ENCODE measurements around the gene SYT7.

SYT7 gene

GRCh38 chr11:61514050-61514917 is 66.6 kb downstream of the SYT7 start:
- DNase-seq (ENCODE audit: low read depth), result no peak

- no peak for DNase-seq (ENCODE audit: low read depth)
Measured at GRCh38 chr11:61513143-61513765, 67.6 kb downstream of the SYT7 start.

GRCh38 chr11:61512435-61512834 is 68.4 kb downstream of the SYT7 start:
- DNase-seq (ENCODE audit: low read depth), result no peak

GRCh38 chr11:61511383-61511782 is 69.5 kb downstream of the SYT7 start:
- no peak for DNase-seq (ENCODE audit: low read depth)

GRCh38 chr11:61510974-61511373 is 69.9 kb downstream of the SYT7 start:
- DNase-seq (ENCODE audit: low read depth), result no peak

- DNase-seq (ENCODE audit: low read depth), result no peak
Measured at GRCh38 chr11:61510166-61510919, 70.5 kb downstream of the SYT7 start.

- no peak for DNase-seq (ENCODE audit: low read depth)
Measured at GRCh38 chr11:61509043-61510029, 71.5 kb downstream of the SYT7 start.

GRCh38 chr11:61507962-61508861 is 72.7 kb downstream of the SYT7 start, which contains the start of gene LRRC10B:
Gene LRRC10B, plus strand, starts transcription at chr11:61508749. Its CDS starts 250 bp downstream, at chr11:61508999.
- no peak for DNase-seq (ENCODE audit: low read depth)

GRCh38 chr11:61507012-61507768 is 73.7 kb downstream of the SYT7 start:
- no peak for DNase-seq (ENCODE audit: low read depth)

- no peak for DNase-seq (ENCODE audit: low read depth)
Measured at GRCh38 chr11:61505640-61506155, 75.2 kb downstream of the SYT7 start.

- DNase-seq (ENCODE audit: low read depth), result no peak
Measured at GRCh38 chr11:61505106-61505505, 75.8 kb downstream of the SYT7 start.

- DNase-seq (ENCODE audit: low read depth), result no peak
Measured at GRCh38 chr11:61503135-61503770, 77.6 kb downstream of the SYT7 start.

GRCh38 chr11:61502522-61502921 is 78.4 kb downstream of the SYT7 start:
- no peak for DNase-seq (ENCODE audit: low read depth)

- DNase-seq (ENCODE audit: low read depth), result no peak
Measured at GRCh38 chr11:61499816-61500491, 80.9 kb downstream of the SYT7 start.

- no peak for DNase-seq (ENCODE audit: low read depth)
Measured at GRCh38 chr11:61498767-61499341, 82.0 kb downstream of the SYT7 start.

GRCh38 chr11:61497876-61498275 is 83.0 kb downstream of the SYT7 start:
- DNase-seq (ENCODE audit: low read depth), result no peak

- DNase-seq (ENCODE audit: low read depth), result no peak
Measured at GRCh38 chr11:61497473-61497872, 83.4 kb downstream of the SYT7 start.
